Astrocyte (in vitro differentiated cells and primary cell): ENCODE measurements around the gene ECHDC3. TPM values are rescaled to one million over a fixed set of nuclear protein-coding genes. Genes with fewer than 3 reads are reported as not detected.
A peak's percentile ranks its signal among the peaks of the same experiment; 100 is the strongest.
"Not testable (repeated sequence)": the region's sequence is repeated elsewhere in the genome, so short reads cannot be mapped to it uniquely, and the experiment has no call there.

Experiments
- DNase-seq: peaks from one replicate; pipeline ENCODE4 v3.0.0-alpha.2; 2010; ENCODE audit warnings: low read depth
- FAIRE-seq: peaks from 2 replicates; lab custom pipeline; 2011; peaks lifted over from hg19 to GRCh38; lab: Jason Lieb, UNC
- H2AFZ ChIP-seq: 2 replicates; pipeline ENCODE4 v1.6.0; 2012; ENCODE audit warnings: low read depth, low read length, inconsistent platforms
- H3K27ac ChIP-seq: 2 replicates; pipeline ENCODE4 v1.5.1; 2011; ENCODE audit warnings: low read depth, low read length, inconsistent platforms
- H3K27me3 ChIP-seq: 2 replicates; pipeline ENCODE4 v1.6.0; 2011; ENCODE audit warnings: low read length, inconsistent platforms; ENCODE audit not compliant: insufficient read depth
- H3K36me3 ChIP-seq: 2 replicates; pipeline ENCODE4 v1.5.1; 2011; ENCODE audit warnings: low read length, inconsistent platforms; ENCODE audit not compliant: insufficient read depth
- H3K4me1 ChIP-seq: 2 replicates; pipeline ENCODE4 v1.5.1; 2011; ENCODE audit warnings: low read length, inconsistent platforms; ENCODE audit not compliant: insufficient read depth
- H3K4me2 ChIP-seq: 2 replicates; pipeline ENCODE4 v1.6.0; 2012; ENCODE audit warnings: low read length, inconsistent platforms
- H3K4me3 ChIP-seq: 2 replicates; pipeline ENCODE4 v1.5.1; 2011; ENCODE audit warnings: low read depth, mild to moderate bottlenecking, low read length, inconsistent platforms; ENCODE audit not compliant: insufficient read depth
- H3K79me2 ChIP-seq: 2 replicates; pipeline ENCODE4 v1.6.0; 2012; ENCODE audit warnings: mild to moderate bottlenecking, low read length, inconsistent platforms; ENCODE audit not compliant: insufficient read depth
- H3K9ac ChIP-seq: 2 replicates; pipeline ENCODE4 v1.6.0; 2012; ENCODE audit warnings: mild to moderate bottlenecking, low read length, inconsistent platforms
- H3K9me3 ChIP-seq: 2 replicates; pipeline ENCODE4 v1.5.1; 2012; ENCODE audit warnings: low read depth, mild to moderate bottlenecking, low read length, inconsistent platforms; ENCODE audit not compliant: insufficient read depth
- H4K20me1 ChIP-seq: 2 replicates; pipeline ENCODE4 v1.6.0; 2012; ENCODE audit warnings: low read length, inconsistent platforms; ENCODE audit not compliant: insufficient read depth
- H3K27ac Mint-ChIP-seq: one replicate; pipeline ENCODE4 v1.8.0; 2021; ENCODE audit warnings: mild to moderate bottlenecking, mixed read lengths; ENCODE audit not compliant: unreplicated experiment
- H3K27me3 Mint-ChIP-seq: one replicate; pipeline ENCODE4 v1.8.0; 2021; ENCODE audit warnings: low read depth, mixed read lengths; ENCODE audit not compliant: unreplicated experiment
- H3K36me3 Mint-ChIP-seq: one replicate; pipeline ENCODE4 v1.8.0; 2021; ENCODE audit warnings: low read depth, mixed read lengths; ENCODE audit not compliant: unreplicated experiment
- H3K4me1 Mint-ChIP-seq: one replicate; pipeline ENCODE4 v1.8.0; 2021; ENCODE audit warnings: low read depth, mixed read lengths; ENCODE audit not compliant: unreplicated experiment
- H3K4me3 Mint-ChIP-seq: one replicate; pipeline ENCODE4 v1.8.0; 2021; ENCODE audit warnings: mild to moderate bottlenecking, moderate library complexity, mixed read lengths; ENCODE audit not compliant: unreplicated experiment
- H3K9me3 Mint-ChIP-seq: one replicate; pipeline ENCODE4 v1.8.0; 2021; ENCODE audit warnings: mild to moderate bottlenecking, mixed read lengths; ENCODE audit not compliant: unreplicated experiment
- EZH2 ChIP-seq: IDR thresholded peaks from 2 replicates; pipeline ENCODE4 v1.6.1; 2012; ENCODE audit warnings: mild to moderate bottlenecking, low read length, inconsistent platforms; ENCODE audit not compliant: insufficient read depth
- total RNA-seq: library from RNA; stranded (reverse); gene quantifications from 2 replicates; pipeline ENCODE4 v1.2.1, GENCODE V29; 2021
- TF ChIP-seq, protein P1 (sequence below): IDR thresholded peaks from 2 replicates; pipeline ENCODE4 v1.5.1; 2011; ENCODE audit warnings: low read depth, mild to moderate bottlenecking, inconsistent platforms, low read length, moderate library complexity; ENCODE audit not compliant: insufficient read depth

Gene ECHDC3
- total RNA-seq, 1 donor from 2014 or later: 2.1 TPM

DNA sequence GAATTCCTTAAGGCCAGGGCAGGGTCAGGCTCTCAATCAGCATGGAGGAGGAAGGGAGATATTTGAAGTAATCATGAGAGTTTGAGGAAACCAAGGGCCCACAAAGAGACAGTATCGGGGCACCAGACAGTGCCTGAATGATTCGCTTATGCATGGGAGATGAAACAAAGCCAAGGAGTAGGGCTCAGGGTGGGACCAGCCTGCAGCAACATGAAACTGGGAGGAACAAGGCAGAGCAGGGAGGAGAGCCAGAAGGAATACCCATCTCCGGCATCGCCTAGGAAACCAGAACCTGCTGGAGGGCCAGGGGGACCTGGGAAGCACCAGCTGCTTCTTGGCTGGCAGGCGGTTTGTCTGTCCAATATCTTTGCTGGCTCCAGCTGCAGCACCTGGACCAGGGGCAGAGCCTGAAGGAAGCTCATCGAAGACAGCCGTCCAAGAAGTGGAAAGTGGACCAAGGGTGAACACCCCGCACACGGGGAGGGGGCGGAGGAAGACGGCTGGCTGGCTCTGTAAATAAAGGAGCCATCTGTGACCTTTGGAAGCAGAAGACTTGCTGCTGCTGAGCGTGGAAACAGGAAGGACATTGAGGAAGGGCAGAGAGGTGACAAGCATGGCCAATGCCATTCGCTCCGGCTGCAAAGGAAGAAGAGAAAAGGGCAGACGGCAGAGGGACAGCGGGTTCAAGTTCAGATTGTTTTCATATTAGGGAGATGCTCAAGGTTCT is 34.4 kb upstream of the ECHDC3 start:
- Histone ChIP-seq H3K79me2 (no peaks in the 10 kb centered on the region), H3K27ac (no peak overlapping the region), H4K20me1 (no peaks in the 10 kb centered on the region), H3K9me3 (no peaks in the 10 kb centered on the region), H3K27me3 (no peaks in the 10 kb centered on the region), H2AFZ (no peak overlapping the region), H3K4me3 (no peak overlapping the region), H3K4me1 (peaks cover 4% of the 10 kb centered on the region), H3K4me2 (no peak overlapping the region), H3K9ac (no peak overlapping the region), H3K36me3 (no peaks in the 10 kb centered on the region)
- TF ChIP-seq, protein P1, sequence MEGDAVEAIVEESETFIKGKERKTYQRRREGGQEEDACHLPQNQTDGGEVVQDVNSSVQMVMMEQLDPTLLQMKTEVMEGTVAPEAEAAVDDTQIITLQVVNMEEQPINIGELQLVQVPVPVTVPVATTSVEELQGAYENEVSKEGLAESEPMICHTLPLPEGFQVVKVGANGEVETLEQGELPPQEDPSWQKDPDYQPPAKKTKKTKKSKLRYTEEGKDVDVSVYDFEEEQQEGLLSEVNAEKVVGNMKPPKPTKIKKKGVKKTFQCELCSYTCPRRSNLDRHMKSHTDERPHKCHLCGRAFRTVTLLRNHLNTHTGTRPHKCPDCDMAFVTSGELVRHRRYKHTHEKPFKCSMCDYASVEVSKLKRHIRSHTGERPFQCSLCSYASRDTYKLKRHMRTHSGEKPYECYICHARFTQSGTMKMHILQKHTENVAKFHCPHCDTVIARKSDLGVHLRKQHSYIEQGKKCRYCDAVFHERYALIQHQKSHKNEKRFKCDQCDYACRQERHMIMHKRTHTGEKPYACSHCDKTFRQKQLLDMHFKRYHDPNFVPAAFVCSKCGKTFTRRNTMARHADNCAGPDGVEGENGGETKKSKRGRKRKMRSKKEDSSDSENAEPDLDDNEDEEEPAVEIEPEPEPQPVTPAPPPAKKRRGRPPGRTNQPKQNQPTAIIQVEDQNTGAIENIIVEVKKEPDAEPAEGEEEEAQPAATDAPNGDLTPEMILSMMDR: no peak
- no peak for TF ChIP-seq EZH2
- H3K27me3 Mint-ChIP-seq: peaks cover 15% of the 10 kb centered on the region
- peaks cover 1% of the 10 kb centered on the region for H3K4me1 Mint-ChIP-seq
- H3K36me3 Mint-ChIP-seq: peaks cover 3% of the 10 kb centered on the region
- no peak for DNase-seq
- H3K4me3 Mint-ChIP-seq: no peak overlapping the region
- H3K27ac Mint-ChIP-seq: no peak overlapping the region
- no peak for FAIRE-seq
- H3K9me3 Mint-ChIP-seq: peaks cover 2% of the 10 kb centered on the region

DNA sequence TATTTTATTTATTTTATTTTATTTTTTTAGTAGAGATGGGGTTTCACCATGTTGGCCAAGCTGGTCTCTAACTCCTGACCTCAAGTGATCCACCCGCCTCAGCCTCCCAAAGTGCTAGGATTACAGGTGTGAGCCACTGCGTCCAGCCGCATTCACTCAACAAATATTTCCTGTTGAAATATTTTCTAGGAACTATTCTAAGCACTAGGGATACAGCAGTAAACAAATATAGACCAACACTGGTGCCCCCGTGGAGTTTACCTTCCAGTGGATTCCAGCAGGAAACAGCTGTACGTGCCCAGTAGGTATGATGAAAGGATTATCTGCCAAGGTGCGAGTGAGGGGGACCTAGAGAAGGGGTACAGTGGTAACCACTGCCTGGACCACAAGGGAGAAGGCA is 33.4 kb upstream of the ECHDC3 start:
- peaks cover 14% of the 10 kb centered on the region for H3K4me1 ChIP-seq
- H3K27ac ChIP-seq, H3K4me2 ChIP-seq, H4K20me1 ChIP-seq, H3K36me3 ChIP-seq, H3K4me1 Mint-ChIP-seq, H3K27me3 ChIP-seq, DNase-seq, FAIRE-seq, H3K9me3 Mint-ChIP-seq, H3K9me3 ChIP-seq, H3K79me2 ChIP-seq, H3K9ac ChIP-seq, H3K27ac Mint-ChIP-seq, H3K4me3 Mint-ChIP-seq, H3K4me3 ChIP-seq, H3K36me3 Mint-ChIP-seq, H2AFZ ChIP-seq: not testable (repeated sequence)
- peaks cover 18% of the 10 kb centered on the region for H3K27me3 Mint-ChIP-seq

DNA sequence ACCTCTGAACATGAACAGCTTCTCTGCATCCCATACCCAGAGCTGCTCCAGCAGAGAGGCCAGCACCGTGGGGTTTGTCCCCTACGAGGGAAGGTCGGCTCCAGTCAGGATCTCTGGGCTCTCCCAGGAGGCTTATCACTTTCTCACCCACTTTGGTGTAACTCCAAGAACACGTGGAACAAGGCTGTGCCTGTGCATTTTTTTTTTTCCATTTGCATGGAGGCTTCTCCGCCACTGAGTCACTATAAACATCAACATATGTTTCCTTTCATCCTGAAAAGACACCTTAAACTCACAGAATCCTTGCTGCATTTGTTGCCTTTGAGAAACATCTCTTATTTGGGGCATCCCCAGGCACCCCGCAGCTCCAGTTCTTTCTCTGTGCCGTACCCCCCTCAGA is 29.4 kb upstream of the ECHDC3 start:
- H3K27ac Mint-ChIP-seq: no peak overlapping the region
- TF ChIP-seq EZH2: no peak
- TF ChIP-seq, protein P1: no peak
- FAIRE-seq (no peak), DNase-seq (peak; percentile 42)
- no peaks in the 10 kb centered on the region for H4K20me1 ChIP-seq
- H3K4me2 ChIP-seq: peak overlapping the region; percentile 63
- H2AFZ ChIP-seq: peak overlapping the region; percentile 11
- no peaks in the 10 kb centered on the region for H3K9me3 ChIP-seq
- H3K4me3 Mint-ChIP-seq: no peak overlapping the region
- H3K9ac ChIP-seq: peak overlapping the region; percentile 68
- no peaks in the 10 kb centered on the region for H3K36me3 Mint-ChIP-seq
- peaks cover 10% of the 10 kb centered on the region for H3K9me3 Mint-ChIP-seq
- peaks cover 16% of the 10 kb centered on the region for H3K4me1 ChIP-seq
- H3K79me2 ChIP-seq: no peaks in the 10 kb centered on the region
- peaks cover 15% of the 10 kb centered on the region for H3K27me3 Mint-ChIP-seq
- H3K36me3 ChIP-seq: no peaks in the 10 kb centered on the region
- H3K27me3 ChIP-seq: no peaks in the 10 kb centered on the region
- H3K27ac ChIP-seq: peak overlapping the region; percentile 59
- H3K4me1 Mint-ChIP-seq: peaks cover 4% of the 10 kb centered on the region
- no peak overlapping the region for H3K4me3 ChIP-seq
